Stimulated activated CD8-positive, alpha-beta memory T cell treated with anti-CD3 and anti-CD28 coated beads, Interleukin-7, amount 100 ng/mL, for 1 hour (primary cell): ENCODE results near the gene ZNF722.
"Not testable (repeated sequence)": the region's sequence is repeated elsewhere in the genome, so short reads cannot be mapped to it uniquely, and the experiment has no call there.

Source experiments
- DNase-seq, 2 donors: peaks; one replicate each; pipeline ENCODE4 v3.0.0-alpha.2; 2020; ENCODE audit warnings: low read depth in 2 of 2

The ZNF722 gene

GRCh38 chr7:63998549-63998948 lies at the start of gene ZNF722:
Gene ZNF722 (plus strand): TSS chr7:63998849. CDS start chr7:63998962, 113 bp downstream.
- DNase-seq: no peak

DNA sequence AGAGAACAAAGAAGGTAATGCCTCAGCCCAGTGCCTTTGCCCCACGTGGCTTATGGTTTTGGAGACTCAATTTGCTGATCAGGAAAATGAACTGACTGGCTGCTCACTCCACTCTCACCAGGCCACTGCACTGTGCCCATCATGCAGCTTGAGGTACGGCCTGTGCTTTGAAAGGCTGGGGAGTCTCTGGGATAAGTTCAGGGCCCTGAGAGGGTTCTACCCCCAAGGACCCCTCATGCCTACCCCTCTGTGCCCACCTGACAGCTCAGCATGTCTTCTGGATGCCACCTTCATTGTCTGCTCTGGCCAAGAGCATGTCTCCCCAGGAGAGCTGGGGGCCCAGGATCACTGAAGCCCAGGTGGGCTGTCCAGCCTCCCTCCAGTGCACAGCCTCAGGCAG lies 45.5 kb upstream of the ZNF722 start:
- DNase-seq: no peak

DNA sequence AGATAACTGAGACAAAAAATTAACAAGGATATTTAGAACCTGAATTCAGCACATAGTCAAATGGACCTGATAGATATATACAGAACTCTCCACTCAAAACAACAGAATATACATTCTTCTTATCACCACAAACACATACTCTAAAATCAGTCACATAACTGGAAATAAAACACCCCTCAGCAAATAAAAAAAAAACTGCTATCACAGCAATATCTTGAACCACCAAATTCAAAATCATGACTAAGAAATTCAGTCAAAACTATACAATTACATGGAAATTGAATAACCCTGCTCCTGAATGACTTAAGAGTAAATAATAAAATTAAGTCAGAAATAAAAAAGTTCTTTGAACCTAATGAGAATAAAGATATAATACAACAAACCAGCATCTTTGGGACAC lies 30.0 kb upstream of the ZNF722 start:
- no peak for DNase-seq

- DNase-seq: not testable (repeated sequence)
Observed at GRCh38 chr7:64015496-64015895, 16.8 kb downstream of the ZNF722 start.

DNA sequence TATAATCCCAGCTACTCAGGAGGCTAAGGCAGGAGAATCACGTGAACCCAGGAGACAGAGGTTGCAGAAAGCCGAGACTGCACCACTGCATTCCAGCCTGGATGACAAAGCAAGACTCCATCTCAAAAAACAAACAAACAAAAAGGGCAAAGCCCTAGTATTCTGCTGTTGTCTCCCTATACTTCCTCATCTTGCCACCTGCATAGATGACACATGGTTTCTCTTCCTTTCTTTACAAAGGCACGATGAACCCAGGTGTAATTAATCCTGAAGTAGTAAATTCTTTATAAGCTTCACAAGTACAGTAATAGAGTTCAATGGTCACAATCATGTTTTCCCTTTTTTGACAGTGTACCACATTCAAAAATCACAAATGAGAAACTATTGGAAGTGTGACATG lies 36.7 kb downstream of the ZNF722 start:
- no peak for DNase-seq

DNA sequence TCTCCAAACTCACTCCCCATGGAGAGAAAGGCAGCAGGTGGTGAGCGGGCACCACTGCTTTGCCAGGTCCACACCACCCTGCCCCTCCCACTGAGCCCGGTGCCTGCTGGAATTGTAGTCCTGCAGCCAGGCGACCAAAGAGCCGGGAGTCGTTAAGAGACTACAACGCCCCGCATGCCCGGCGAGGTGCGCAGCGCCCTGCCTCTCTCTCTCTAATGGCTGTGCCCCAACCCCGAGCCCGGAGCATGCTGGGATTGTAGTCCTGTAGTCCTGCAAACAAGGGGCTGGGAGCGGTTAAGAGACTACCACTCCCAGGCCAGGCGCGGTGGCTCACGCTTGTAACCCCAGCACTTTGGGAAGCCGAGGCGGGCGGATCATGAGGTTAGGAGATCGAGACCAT lies 38.4 kb downstream of the ZNF722 start:
- DNase-seq: no peak

DNA sequence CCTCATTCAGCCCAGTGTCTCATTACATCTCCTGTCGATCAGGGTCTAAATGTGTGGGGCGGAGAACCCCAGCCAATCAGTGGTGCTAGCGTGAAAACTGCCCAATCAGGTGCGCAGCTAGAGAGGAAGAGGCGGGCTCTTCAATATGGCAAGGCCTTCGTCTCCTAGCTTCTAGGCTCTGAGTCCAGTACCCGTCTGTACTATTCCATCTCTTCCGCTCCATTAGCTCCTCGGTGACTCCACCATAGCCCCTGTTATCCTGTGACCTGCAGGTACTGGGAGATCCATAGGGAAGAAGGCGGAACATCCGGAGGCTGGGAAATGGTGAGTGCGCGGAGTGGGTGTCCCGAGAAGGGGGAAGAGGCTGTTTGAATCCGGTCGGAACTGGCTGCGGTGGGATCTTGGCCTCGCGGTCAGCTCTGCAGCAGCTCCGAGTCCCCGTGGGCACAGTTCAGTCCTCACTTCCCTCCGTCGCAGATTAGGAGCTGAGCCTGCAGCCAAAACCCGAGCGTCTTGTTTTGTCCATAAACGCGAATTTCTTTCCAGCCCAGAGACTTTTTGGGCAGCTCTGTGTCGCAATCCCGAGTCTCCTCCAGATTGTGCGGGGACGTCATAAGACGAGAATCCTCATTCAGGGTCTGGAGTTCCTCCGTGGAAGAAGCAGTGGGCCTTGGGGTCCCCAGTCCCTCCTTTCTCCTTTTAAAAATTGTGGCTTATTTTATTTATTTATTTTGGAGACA lies 46.8 kb downstream of the ZNF722 start, which contains the start of gene ZNF727:
Gene ZNF727 (plus strand): TSS at position 134 of the 740 bp plus-strand sequence. CDS start 188 bp downstream, at position 322.
- DNase-seq: peak in 1 of 2 donors; percentile 14

DNA sequence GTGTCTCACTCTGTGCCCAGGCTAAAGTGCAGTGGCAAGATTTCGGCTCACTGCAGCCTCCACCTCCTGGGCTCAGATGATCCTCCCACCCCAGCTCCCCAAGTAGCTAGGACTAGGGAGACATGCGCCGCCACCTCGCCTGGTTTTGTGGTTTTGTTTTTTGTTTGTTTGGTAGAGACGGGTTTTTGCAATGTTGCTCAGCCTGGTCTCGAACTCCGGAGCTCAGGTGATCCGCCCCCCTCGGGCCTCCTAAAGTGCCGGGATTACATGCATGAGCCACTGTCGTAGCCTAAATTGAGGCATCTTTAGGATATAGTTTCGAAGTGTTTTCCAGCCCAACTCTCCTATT lies 47.4 kb downstream of the ZNF722 start:
- DNase-seq: no peak
